Measurements from ENCODE around the gene PHF11.
"Not testable (repeated sequence)": the region's sequence is repeated elsewhere in the genome, so short reads cannot be mapped to it uniquely, and the experiment has no call there.

PHF11 gene

GRCh38 chr13:49495783-49496762 is at the start of gene PHF11:
PHF11 (plus strand) TSS chr13:49495953; CDS start chr13:49496002, 49 bp downstream.
- DNase-seq, result peak in 1 of 2 experiments; percentile 12

GRCh38 chr13:49446473-49446872 is 49.3 kb upstream of the PHF11 start:
- DNase-seq, result no peak

GRCh38 chr13:49448753-49449152 is 47.0 kb upstream of the PHF11 start:
- DNase-seq, result no peak

GRCh38 chr13:49450105-49450819 is 45.5 kb upstream of the PHF11 start:
- DNase-seq, result no peak

GRCh38 chr13:49452725-49453457 is 42.9 kb upstream of the PHF11 start:
- no peak for DNase-seq

GRCh38 chr13:49453465-49453864 is 42.3 kb upstream of the PHF11 start:
- no peak for DNase-seq

GRCh38 chr13:49454388-49455006 is 41.3 kb upstream of the PHF11 start:
- no peak for DNase-seq

GRCh38 chr13:49455007-49455398 is 40.8 kb upstream of the PHF11 start:
- DNase-seq, result no peak

GRCh38 chr13:49456156-49456555 is 39.6 kb upstream of the PHF11 start:
- DNase-seq, result no peak

GRCh38 chr13:49457221-49457620 is 38.5 kb upstream of the PHF11 start:
- DNase-seq, result no peak

GRCh38 chr13:49459580-49459979 is 36.2 kb upstream of the PHF11 start:
- no peak for DNase-seq

- no peak for DNase-seq
Measured at GRCh38 chr13:49464085-49464484, 31.7 kb upstream of the PHF11 start.

GRCh38 chr13:49464621-49465325 is 31.0 kb upstream of the PHF11 start:
- DNase-seq, result no peak

GRCh38 chr13:49466292-49466838 is 29.4 kb upstream of the PHF11 start:
- no peak for DNase-seq

- no peak for DNase-seq
Measured at GRCh38 chr13:49472186-49472585, 23.6 kb upstream of the PHF11 start.

- no peak for DNase-seq
Measured at GRCh38 chr13:49476529-49476928, 19.2 kb upstream of the PHF11 start.

GRCh38 chr13:49481788-49482187 is 14.0 kb upstream of the PHF11 start:
- no peak for DNase-seq

GRCh38 chr13:49488563-49488962 is 7.2 kb upstream of the PHF11 start:
- no peak for DNase-seq

GRCh38 chr13:49494645-49495044 is 1.1 kb upstream of the PHF11 start:
- DNase-seq, result no peak

- DNase-seq, result not testable (repeated sequence)
Measured at GRCh38 chr13:49496837-49497236, 1.1 kb downstream of the PHF11 start.

- no peak for DNase-seq
Measured at GRCh38 chr13:49497272-49497671, 1.5 kb downstream of the PHF11 start.

- no peak for DNase-seq
Measured at GRCh38 chr13:49498206-49498605, 2.5 kb downstream of the PHF11 start.
